HPDE6-E6E7 (cell line): ENCODE data around the gene GPR68.
A peak's percentile ranks its signal among the peaks of the same experiment; 100 is the strongest.
"Not testable (repeated sequence)": the region's sequence is repeated elsewhere in the genome, so short reads cannot be mapped to it uniquely, and the experiment has no call there.

Source experiments
- DNase-seq: peaks from one replicate; pipeline ENCODE4 v3.0.0; 2011; ENCODE audit warnings: missing footprints; ENCODE audit errors: extremely low spot score

GPR68 gene

DNA sequence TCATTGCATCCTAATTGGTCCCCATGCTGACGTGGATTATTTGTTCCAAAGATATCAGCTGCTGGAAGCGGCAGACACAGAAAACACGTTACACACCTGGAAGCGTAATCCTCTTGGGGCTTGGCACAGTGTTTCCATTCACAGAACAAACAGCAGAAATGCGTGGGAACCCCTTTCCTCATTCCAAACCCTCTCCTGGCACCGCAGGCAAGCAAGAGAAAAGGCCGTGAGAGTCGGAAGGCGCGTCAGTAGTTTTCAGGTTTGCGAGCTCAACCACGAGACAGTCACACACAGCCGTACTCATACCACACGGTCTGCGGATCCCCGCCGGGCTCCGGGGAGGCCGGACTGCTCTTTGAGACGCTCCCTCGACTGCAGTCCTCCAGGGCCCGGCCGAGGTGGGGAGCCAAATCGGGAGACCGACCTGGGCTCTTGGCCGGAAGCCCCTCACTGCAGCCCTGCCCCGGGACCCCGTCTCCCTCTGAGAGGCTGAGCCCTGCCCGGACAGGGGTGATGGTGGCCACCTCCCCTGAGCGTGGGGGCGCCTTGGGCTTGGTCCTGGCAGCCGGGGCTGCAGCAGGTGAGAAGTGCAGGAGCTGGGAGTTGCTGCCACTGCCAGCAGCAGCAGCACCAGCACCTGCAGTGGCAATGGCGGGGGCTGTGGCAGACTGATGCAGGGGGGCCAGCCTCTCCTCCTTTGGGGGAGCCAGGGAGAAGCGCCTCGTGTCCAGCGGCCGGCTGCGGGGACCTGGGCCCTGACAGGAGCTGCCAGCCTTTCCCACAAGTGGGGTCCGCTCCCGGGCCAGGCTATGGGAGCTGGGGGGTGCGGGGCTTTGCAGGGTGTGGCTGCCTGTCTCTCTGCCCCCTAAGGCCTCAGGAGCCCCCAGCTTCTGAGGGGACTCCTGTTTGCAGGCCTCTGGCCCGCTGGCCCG, 28.1 kb upstream of the GPR68 start:
- no peak for DNase-seq

DNA sequence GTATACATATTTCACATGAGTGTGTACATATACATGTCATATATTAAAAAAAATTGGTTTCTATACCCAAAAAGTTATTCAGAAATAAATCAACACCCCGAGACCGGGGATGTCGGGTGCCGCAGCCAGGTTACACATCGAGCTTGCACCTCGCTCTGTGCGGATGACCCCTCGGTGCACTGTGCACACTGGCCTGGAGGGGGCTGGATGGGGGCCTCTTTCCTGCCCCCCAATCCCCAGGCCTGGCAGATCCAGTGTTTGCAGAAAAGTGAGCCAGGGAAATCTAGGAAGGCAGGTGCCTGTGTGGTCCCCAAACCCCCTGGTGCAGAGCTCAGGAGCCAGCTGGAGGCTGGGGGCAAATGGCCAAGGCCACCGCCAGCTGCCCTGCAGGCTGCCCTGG, 27.1 kb upstream of the GPR68 start:
- DNase-seq = no peak

GRCh38 chr14:91270619-91271018, 26.1 kb upstream of the GPR68 start:
- no peak for DNase-seq

GRCh38 chr14:91270188-91270587, 25.7 kb upstream of the GPR68 start:
- no peak for DNase-seq

GRCh38 chr14:91269076-91269991, 24.8 kb upstream of the GPR68 start:
- DNase-seq = no peak

DNA sequence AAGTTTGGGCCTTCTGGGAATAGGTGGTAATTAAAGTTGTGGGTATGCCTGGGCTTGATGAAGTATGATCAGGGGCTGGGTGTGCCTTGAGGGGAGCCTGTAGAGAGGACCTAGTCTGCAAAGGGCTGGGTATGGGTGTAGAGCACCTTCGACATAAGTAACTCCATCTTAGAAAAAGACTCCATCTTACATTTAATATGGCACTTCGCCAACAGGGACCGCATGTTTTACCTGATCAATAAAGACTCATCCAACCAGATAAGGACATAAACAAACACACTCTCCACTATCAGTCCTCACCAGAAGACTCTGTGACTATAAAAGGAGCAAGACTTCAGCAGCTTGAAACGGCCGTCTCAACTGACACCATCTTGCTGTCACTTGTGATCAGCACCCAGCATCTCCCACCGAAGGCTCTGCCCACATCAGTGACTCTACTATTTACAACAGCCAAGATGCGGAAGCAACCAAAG, 23.5 kb upstream of the GPR68 start:
- DNase-seq = no peak

DNA sequence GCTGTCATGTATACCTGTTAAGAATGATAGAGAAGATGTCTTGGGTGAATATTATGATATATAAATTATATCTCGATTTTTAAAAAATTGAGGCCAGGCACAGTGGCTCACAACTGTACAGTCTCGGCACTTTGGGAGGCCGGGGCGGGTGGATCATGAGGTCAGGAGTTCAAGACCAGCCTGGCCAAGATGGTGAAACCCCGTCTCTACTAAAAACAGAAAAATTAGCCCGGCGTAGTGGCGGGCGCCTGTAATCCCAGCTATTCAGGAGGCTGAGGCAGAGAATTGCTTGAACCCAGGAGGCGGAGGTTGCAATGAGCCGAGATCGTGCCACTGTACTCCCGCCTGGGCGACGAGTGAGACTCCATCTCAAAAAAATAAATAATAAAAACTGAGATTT, 21.8 kb upstream of the GPR68 start:
- not testable (repeated sequence) for DNase-seq

DNA sequence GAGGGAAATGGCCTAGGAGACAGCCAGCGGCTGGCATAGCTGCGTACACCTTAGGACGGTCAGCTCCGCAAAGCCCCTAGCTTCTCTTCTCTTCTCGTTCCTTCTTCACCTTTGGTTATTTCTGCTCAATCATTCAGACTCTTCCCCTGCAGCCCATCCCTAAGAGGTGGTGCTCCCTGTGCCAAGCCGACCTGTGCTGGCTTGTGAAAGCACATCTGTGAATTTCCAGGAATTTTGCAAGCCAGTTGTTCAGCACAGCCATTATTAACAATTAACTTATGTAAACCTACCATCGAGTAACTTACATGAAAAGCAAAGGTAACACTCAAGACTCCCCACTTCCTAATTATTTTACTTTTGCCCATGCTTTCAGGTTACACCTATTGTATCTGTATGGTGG, 20.9 kb upstream of the GPR68 start:
- DNase-seq = no peak

DNA sequence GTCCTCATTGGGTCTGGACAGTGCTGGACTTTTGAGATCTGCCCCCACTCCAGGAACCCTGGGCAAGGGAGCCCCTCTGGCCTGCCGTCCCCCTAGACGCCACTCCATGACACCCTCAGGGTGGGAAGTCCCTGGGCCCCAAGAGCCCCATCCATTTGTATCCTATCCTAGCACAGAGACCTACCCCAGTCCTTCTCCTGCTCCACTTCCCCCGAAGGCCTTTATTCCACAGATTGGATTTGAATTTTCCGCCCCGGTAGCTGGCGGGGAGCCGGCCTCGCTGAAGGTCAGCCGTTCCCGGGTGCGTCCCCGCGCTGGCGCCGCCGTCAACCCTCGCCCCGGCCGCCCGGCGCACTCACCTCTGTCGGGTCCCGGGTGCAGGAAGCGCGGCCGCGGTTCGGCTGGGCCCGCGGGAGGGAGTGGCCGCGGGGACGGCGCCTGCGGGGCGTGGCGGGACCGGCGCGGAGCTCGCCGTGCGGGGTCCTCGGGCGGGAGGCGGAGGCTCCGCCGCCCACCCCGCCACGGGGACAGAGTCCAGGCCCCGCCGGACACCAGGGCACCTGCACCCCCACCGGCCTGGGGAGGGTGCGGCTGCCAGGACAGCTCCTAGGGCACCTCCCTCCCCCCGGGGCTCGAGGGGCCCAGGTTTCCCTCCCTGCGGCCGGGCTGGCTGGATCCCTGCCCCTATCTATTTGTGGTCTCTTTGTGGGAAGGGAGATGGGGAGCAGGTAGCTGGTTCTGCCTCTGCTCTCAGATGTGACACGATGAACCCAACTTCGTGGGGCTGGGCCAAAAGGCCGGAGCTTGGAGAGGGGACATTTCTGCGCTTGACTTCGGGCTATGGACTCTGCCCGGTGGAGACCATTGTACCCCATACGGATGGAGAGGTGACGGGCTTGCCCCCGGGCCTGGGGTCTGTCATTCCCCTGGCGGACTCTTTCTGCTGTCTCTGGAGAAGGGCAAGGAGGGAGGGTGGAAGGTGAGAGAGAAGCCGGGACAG, 19.9 kb upstream of the GPR68 start:
- DNase-seq = no peak

- DNase-seq = no peak
These were observed 18.8 kb upstream of the GPR68 start for GRCh38 chr14:91263329-91263728.

DNA sequence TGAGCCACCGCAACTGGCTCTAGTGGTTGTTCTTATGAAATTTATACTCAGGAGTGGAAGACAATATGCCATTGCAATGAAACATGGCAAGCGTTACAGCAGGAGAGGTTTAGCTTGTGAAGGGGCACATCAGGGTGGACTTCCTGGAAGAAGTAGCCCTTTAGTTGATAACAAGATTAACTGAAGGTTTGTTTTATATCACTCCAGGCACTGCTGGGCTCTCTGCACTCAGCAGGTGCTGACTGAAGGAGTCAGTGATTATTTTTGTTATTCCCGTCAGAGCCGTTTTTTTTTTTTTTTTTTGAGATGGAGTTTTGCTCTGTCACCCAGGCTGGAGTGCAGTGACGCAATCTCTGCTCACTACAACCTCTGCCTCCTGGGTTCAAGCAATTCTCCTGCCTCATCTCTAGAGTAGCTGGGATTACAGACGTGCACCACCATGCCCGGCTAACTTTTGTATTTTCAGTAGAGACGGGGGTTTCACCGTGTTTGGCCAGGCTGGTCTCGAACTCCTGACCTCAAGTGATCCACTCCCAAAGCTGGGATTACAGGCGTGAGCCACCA, 17.6 kb upstream of the GPR68 start:
- DNase-seq = no peak

DNA sequence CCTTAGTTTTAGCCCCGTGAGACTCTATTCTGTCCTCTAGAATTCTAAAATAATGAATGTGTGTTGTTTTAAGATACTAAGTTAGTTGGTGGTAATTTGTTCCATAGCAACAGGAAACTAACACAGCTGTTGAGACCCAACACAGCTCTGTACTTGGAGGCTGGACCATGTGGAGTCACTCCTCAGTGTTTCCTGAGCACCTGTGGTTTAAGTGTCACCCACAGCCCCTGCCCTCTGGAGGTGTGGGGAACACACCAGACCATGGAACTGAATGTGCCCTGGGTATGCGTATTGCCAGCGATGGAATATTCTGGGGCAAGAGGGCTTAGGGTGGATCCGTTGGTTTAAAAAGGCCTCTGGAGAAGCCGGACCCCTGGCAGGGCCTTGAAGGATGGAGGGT, 16.6 kb upstream of the GPR68 start:
- DNase-seq = no peak

GRCh38 chr14:91258876-91259275, 14.4 kb upstream of the GPR68 start:
- no peak for DNase-seq

DNA sequence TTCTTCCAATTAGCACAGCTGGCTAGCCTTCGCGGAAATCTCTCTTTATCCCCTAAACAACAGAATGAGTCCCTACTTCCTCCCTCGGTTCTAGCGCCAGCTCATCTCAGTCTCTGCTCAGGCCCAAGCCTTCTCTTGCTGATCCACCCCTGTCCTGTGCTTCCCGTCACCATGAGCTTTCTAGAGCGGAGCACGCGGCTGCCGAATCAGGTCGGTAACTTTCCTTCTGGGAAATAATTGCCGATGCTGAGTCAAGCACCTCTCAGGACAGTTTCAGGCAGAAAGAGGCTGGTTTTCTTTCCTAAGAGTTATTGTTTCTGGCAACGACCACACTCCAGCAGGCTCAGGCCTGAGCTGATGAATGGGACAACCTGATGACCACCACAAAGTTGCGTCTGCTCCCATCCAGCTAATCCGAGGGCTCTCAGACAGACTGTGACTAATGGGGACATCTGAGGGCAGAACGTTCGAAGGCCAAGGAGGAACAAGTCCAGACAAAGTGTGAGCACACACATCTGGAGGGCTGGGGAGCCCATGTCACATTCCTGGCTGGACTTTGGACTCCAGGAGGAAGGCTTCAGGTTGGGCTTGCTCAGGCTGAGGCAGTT, 13.6 kb upstream of the GPR68 start:
- peak; percentile 91 for DNase-seq

DNA sequence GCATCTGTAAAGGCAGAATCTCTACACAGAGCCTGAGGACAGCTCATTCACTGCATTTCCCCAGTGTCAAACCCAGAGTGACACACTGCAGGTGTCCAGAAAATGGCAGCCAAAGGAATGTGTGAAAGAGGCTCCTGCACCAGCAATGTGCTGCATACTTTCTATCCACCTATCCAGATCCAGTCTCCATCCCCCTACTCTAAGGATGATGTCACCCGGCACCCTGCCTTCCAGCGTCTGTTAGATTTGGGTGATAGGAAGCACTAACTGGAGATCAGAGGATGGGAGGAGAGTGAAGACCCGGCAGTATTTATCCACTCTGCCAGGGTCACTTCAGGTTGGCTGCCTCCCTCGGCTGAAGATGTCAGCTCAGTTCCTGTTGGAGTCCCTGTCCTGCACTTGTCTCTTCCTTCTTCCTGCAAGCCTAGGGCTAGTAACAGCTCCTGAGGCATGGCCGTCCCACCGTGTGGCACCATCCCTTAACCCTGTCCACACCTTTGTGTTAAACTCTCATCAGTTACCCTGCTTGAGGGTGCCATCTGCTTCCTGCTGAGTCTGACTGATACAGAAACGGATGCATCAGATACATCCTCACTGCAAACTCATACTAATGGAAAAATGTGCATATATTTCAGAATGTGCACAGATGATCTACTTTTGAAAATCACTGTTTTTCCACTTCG, 13.0 kb upstream of the GPR68 start:
- DNase-seq = no peak

GRCh38 chr14:91256661-91257060, 12.2 kb upstream of the GPR68 start:
- no peak for DNase-seq

- no peak for DNase-seq
These were observed 10.7 kb upstream of the GPR68 start for GRCh38 chr14:91255026-91255695.

DNA sequence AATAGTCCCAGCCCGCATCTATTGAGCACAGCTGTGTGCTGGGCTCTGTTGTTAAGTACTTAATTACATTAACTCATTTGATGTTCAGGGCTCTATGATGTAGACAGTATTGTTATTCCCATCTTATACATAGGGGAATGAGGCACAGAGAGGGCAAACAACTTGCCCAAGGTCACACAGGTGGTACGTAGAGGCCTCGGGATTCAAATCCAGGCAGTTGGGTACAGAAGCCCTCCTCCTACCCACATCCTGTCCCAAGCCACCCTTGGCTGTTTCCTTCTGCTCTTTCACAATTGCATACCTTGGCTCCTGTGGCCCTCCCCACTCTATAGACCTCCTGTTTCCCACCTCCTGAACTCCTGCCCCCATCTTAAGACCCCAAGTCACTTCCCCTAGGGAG, 10.0 kb upstream of the GPR68 start:
- no peak for DNase-seq

DNA sequence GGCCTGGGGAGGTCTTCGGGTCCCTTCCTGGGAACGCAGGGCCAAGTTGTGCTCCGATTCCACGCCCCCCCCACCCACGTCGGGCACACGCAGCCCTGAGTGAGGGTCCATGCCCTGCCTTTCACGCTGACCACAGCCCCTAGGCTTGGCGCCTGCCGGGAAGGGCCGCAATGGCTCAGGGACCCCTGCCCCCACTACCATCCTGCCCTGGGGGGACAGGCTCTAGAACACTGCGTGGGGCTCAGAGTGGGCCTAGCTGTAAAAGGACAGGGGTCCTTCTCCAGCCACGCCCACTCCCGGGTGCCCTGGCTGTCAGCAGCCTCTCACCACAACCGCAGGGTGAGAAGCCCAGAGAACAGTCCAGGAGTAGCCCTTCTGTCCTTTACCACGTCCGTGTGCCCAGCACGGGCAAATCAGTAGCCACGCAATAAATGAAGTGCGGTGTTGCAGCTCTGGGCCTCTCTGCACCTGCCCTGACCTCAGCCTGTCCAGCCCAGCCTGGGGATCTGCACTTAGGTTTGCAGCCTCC, 9.4 kb upstream of the GPR68 start:
- DNase-seq = no peak
